HG03354 (cell line): ENCODE data around the gene RFLNA.

Source experiments
- ATAC-seq: cut with Tn5 transposase; IDR thresholded peaks from one replicate; pipeline ENCODE4 v1.9.1; 2021; ENCODE audit warnings: mild to moderate bottlenecking; ENCODE audit not compliant: unreplicated experiment, poor library complexity, severe bottlenecking

RFLNA gene

DNA sequence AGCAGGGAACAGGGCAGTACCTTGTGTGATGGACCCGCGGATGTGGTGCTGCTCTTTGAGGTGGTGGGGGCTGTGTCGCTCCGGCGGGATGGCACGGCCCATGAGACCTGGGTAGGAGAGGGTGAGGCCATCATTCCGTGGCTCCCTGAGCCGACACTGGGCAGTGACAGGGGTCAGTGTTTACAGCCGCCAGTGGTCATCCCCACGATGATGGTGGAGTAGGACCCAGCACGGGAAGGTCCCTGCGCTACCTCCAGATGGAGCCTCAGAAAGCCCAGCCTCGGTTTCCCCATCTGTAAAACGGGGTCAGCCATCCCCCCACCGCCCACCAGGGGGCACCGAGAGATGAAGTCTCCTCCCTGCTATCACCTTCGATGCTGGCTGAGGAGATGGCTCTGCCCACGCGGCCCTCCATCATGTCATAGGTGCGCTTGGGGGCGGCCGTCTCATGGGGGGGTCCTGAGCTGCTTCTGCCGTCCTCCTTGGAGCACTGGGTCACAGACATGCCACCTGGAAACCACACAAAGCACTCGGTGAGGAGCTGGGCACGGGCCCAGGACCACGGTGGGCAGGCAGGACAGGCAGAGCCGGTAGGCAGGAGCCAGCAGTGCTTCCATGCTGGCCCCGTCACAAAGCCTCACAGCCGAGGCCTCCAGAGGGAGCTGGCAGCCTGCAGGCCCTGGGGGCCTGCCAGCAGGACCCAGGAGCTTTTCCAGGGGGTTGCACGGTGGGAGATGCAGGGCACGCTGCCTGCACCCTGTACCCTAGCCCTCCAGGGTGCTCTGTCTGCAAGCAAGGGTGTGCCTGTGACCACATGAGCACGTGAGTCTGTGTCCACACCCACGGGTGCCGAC lies 53.1 kb downstream of the RFLNA start:
- ATAC-seq = no peak

DNA sequence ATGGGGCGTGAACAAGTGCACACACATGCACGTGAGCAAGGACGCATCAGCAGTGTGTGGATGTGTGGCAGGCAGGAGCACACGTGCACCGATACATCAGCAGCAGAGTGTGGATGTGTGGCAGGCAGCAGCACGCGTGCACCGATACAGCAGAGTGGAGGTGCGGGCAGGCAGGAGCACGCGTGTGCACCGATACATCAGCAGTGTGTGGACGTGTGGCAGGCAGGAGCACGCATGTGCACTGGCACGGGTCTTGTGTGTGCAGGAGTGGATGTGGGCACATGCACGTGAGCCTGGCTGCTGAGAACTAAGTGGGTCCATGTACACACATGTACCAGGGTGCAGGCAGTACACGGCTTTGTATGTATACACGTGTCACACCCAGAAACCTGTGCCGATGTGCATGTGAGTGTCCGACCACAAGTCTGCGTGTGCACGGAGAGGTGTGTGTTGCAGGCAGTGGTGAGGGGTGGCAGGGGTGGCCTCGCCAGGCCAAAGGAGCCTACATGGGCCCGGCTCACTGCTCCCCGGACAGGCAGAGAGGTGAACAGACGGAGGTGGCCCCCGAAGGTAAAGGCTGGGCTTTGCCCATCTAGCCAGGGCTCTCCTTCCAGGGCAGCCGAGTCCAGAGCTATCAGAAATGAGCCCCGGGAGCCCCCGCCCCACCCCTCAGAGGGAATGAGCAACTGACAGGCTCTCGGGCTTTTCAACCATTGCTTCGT lies 53.9 kb downstream of the RFLNA start:
- ATAC-seq = no peak

DNA sequence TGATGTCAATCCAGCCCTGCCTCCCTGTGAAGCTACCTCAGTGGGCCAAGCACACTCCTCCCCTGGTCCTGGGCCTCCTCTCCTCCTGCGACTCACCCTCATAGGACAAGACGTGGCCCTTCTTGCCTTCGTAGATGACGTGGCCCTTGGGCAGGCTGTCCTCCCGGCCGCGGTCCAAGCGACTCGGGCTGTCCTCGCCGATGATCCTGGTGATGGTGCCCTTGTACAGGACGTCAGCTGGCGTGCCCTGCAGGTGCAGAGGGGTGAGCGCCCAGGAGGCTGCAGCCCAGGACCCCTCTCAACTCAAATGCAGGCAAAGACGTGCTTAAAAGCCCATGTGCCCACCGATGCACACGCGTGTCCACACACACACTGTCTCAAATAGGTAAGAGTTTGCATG lies 55.6 kb downstream of the RFLNA start:
- no peak for ATAC-seq

DNA sequence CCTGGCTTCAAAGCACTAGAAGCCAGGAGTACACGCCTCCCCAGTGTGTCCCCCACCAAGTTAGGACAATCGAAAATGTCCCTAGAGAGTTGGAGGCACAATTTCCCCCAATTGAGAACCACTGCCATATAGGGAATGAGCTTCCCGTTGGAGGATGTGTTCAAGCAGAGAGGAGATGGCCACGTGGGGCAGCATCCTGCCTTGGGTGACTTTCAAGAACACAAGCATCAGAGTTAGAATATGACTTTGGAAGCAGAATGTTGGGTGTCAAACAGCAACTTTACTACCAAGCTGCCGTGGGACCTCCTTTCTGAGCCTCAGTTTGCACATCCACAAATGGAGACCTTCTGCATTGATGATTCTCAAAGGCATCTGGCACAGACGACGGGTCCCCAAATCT lies 56.5 kb downstream of the RFLNA start:
- no peak for ATAC-seq

DNA sequence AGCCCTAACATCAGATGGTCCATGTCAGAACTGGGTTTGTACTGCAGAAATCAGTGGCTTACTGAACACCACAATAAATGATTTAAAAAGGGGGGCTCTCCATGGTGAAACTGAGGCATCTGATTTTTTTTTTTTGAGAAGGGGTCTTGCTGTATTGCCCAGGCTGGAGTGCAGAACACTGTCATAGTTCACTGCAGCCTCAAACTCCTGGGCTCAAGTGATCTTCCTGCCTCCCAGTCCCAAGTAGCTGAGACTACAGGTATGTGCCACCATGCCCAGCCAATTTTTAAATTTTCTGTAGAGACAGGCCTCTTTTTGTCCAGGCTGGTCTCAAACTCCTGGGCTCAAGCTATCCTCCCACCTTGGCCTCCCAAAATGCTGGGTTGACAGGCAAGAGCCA lies 57.4 kb downstream of the RFLNA start:
- ATAC-seq = no peak

DNA sequence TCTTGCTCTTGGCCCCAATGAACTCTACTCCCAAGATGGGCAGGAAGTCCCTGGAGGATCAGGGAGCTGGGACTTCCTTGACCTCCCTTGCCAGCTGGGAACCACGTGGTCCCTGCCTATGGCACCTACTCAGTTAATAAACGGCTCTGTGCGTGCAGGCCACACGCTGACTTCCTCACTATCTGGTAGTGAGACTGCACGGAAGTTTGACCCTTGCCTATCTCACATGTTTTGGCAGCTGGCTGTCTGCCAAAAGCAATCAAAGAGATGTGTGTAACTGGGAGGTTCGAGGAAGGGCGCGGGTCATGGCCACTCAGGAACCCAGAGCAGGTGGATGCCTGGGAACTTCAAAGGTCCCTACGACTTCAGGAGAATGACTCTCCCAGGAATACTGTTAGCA lies 57.9 kb downstream of the RFLNA start:
- no peak for ATAC-seq

DNA sequence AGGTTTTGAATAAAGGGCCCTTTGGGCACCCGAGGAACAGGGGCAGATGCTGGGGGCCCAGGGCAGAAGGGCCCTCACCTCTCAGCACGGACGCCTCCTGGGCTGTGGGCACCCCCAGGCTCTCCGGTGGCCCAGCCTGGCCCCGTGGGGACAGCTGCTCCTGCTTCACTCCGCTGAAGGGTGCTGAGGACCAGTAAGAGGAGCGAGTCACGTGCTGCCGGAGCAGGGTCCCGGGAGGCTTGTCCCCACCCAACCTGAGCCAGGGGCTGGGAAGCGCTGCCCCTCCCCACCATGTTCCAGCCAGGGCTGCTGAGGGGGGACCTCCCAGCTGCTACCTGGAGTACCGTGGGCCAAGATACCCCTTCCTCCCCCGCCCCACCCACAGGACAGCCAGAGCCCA lies 59.5 kb downstream of the RFLNA start:
- no peak for ATAC-seq

DNA sequence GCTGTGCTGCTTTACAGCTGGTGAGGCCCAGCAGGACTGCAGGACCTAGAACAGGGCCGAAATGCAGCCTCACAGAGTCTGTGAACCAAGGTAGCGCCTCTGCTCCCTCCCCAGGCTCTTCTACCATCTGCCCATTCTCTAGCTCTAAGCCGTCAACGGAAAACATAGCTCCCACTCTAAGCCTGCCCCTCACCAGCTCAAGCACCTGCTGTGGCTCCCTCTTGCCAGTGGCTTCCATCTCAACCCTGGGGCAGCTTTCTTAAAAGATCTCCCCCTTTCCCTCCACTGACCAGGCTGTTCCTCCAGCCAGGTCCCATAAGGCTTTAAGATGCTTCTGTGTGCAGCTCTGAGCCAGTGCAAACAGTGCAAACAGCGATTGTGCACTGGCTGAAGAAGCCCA lies 61.3 kb downstream of the RFLNA start:
- ATAC-seq = no peak

DNA sequence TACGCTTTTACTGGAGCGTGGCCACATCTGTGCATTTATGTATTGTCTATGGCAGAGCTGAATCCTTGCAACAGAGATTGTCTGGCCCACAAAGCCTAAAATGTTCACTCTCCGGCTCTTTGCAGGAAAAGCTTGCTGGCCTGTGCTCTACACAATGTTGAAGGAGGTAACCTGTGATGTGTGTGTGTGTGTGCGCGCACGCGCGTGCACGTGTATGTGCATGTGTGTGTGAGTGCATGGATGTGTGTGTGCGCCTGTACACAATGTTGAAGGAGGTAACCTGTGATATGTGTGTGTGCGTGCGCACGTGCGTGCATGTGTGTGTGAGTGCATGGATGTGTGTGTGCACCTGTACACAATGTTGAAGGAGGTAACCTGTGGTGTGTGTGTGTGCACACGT lies 62.7 kb downstream of the RFLNA start:
- ATAC-seq = no peak

DNA sequence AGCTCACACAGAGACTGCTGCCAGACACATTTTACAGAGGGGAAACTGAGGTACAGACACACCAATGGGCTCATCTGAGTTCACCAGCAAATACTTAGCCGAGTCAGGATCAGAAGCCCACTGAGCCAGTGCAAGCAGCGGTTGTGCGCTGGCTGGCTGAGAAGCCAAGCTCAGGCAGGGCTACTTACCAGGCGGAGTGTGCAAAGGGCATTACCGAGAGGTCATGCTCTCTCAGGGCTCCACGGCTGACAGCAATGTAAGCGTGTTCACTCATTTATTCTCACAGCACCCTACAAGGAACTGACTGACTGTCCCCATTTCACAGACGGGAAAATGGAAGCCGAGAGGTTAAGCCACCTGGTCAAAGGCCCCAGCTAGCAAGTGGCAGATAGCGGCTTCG lies 63.7 kb downstream of the RFLNA start:
- no peak for ATAC-seq

DNA sequence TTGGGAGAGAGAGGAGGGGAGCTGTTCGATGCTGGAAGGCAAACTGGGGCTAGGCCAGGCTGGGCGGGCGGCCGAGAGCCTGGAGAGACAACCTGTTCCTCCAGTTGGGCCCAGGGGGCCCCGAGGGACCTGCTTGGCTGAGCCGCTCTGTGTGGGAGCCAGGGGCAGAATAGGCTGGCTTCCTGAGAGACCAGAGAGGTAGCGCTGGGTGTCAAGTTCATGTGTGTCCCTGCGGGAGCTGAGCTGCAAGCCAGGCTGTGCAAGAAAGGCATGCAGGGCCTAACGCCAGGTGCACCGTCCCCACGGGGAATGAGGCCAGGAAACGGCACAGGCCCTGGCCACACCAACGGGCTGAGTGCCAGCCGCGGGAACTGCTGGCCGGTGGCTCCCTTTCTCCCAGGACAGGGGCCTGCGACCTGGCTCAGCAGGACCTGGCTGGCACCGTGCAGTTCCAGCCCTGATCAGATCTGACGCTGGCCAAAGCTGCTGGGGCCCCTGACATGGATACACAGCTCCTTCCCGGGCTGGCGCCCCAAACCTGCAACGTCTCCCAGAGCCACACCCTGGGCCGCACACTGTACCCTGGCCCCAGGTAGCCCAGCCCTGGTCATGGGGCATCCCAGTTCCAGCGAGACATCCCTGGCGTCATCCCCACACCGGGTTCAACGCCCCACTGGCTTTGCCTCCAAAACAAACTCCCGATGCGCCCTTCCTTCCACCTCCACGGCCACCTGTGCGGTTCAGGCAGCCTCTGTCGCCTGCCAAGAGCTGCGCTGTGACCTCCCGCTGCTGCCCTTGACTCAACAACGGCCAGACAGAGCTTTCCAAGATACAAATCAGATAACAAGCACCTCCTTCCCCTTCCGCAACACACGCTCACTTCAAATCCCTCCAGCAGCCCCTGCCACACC lies 65.0 kb downstream of the RFLNA start:
- no peak for ATAC-seq

DNA sequence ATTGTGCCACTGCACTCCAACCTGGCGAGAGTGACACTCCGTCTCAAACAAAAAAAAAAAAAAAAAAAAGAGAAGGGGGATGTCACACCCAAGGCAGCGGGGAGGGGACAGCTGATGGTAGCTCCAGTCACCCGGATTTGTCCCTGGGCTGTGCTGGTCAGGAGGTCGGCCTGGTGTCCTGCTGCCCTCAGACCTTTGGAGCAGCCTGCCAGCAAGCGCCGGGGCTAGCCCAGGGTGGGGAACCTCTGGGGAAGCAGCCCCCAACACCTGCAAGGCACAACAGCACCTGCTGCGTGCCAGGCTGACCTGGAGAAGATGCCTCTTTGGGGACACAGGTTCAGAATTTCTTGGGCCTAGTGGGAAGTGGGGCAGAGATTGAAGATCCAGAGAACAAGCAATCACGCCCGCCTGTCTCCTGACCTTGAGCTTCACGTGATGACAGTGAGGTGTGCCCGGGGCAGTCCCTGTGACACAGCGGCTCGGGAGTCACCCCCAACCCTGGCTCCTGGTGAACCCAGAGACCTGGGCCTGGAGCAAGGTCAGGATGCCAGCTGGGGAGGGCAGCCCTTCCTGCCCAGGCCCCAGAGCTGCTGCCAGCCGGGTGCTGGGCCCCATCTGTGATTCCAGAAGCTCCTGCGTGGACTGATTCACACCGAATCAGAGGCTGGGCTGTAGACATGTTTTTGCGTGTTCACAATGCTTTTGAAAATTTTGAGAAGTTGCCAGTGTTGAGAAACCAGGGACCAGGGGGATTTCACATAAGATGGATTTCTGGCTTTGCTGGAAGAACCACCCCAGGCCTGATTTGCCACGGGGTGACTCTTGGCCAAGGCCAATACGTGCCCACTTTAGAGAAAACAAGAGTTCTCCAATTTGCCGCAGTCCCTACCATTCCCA lies 66.4 kb downstream of the RFLNA start:
- ATAC-seq = no peak

DNA sequence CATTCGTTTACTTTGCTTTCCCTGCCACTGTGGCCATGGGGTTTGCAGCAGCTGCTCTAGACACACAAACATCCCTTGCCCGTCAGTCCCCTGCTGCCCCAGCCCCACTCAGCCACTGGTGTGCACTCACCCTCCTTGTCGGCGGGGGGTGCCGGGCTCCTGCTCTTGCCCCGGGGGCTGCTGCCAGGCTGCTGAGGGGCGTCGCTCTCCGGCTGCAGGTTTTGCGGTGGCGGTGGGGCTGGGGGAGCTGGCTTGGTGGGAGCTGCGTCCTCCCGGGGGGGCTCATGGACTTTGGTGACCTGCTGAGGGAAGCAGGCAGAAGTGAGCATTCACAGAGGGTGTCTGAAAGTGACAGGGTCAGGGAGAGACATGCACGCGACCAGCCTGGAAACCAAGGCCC lies 67.1 kb downstream of the RFLNA start:
- ATAC-seq = no peak

DNA sequence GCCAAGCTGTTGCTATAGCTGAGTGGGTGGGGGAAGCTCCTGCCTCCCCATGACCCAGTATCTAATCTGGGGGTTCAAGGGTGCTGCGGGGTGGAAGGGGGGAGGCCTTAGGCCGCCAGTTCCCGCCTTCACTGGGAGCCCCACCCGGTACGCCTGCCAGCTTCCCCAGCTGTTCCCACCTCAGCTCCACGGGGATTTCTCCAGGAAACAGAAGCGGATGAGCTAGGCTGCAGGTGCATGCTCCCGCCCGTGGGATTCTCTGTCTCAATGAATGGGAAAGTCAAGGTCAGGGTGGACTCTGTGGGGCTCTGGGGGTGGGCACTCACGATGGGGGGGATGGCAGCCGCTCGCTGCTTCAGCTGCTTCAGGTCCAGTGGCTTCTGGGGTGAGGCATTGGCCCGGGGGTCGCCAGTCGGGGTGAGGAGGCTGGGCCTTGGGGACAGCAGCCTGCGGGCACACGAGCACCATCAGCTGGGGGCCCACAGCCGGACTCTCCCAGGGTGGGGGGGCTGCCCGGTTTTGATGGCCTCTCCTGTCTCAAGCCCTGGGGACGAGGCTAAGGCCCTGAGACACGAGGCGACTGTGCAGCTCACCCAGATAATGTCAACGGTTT lies 68.6 kb downstream of the RFLNA start:
- no peak for ATAC-seq

DNA sequence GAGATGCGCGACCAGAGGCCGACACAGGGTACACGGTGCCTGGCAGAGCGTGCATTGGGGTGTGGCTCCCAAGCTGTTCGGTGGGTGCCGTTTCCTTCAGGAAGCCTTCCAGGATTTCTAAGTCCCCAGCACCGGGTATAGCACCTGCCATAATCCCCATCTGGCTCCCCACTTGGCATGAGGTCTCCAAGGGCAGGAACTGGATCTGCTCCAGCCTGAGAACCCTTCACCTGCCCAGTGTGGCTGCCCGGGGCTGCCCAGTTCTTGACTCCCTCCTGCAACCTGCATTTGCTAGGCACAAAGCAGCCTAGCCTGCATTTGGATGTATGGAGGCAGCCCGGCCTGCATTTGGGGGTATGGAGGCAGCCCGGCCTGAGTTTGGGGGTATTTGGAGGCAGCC lies 69.7 kb downstream of the RFLNA start:
- ATAC-seq = no peak
